COLO668 (cell line): Measurements from ENCODE around the gene SLC4A2.
"Not testable (repeated sequence)": the region's sequence is repeated elsewhere in the genome, so short reads cannot be mapped to it uniquely, and the experiment has no call there.

ENCODE experiments used
- DNase-seq: peaks from one replicate; lab custom pipeline; 2025; ENCODE audit not compliant: unreplicated experiment; lab: John Stamatoyannopoulos, UW

The SLC4A2 gene, protein sequence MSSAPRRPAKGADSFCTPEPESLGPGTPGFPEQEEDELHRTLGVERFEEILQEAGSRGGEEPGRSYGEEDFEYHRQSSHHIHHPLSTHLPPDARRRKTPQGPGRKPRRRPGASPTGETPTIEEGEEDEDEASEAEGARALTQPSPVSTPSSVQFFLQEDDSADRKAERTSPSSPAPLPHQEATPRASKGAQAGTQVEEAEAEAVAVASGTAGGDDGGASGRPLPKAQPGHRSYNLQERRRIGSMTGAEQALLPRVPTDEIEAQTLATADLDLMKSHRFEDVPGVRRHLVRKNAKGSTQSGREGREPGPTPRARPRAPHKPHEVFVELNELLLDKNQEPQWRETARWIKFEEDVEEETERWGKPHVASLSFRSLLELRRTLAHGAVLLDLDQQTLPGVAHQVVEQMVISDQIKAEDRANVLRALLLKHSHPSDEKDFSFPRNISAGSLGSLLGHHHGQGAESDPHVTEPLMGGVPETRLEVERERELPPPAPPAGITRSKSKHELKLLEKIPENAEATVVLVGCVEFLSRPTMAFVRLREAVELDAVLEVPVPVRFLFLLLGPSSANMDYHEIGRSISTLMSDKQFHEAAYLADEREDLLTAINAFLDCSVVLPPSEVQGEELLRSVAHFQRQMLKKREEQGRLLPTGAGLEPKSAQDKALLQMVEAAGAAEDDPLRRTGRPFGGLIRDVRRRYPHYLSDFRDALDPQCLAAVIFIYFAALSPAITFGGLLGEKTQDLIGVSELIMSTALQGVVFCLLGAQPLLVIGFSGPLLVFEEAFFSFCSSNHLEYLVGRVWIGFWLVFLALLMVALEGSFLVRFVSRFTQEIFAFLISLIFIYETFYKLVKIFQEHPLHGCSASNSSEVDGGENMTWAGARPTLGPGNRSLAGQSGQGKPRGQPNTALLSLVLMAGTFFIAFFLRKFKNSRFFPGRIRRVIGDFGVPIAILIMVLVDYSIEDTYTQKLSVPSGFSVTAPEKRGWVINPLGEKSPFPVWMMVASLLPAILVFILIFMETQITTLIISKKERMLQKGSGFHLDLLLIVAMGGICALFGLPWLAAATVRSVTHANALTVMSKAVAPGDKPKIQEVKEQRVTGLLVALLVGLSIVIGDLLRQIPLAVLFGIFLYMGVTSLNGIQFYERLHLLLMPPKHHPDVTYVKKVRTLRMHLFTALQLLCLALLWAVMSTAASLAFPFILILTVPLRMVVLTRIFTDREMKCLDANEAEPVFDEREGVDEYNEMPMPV

DNA sequence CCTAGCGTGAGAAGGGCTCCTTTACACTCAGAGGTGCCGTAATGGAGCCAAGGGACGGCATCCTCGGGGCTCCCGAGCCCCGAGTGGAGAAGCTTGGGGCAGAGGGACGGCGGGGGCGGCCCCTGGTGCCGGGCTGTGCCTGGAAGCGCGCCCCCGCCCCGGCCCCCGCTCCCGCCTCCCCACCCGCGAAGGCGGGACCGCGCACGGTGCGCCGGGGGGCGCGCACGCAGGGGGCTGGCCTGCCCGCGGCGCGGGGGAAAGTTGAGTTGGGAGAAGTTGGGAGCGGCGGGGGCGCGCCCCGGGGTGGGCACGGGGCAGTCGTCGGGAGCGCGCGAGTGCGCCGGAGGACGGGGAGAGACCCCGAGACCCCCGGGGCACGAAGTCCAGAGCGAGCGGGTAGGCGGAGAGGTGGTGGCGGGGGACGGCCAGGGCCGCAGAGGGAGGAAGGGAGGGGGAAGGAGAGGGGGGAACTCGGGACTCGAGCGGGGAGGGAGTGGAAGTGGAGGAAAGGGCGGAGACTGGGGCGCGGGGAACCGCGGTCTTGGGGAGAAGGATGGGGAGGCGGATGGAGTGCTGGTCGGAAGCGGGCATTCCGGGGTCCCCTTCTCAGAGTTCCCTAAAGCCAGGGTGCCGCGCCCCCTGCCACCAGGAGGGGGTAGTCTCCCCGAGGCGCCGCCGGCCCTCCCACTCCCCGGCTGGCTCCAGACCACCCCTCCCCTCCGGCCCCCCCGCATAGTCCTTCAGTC lies at the start of gene SLC4A2:
Gene SLC4A2, plus strand, starts transcription at position 223 of the 746 bp plus-strand sequence. CDS start 2,399 bp downstream, outside the sequence.
- peak; percentile 89 for DNase-seq

DNA sequence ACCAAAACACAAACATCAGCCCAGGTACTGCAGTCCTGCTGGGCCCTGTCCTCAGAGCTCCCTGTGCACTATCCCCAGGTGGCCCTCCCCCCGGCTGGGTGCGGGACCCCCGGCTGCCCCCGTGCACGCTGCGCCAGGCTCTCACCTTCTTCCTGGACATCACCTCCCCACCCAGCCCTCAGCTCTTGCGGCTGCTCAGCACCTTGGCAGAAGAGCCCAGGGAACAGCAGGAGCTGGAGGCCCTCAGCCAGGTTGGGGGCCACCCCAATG lies 49.4 kb upstream of the SLC4A2 start:
- DNase-seq = no peak

DNA sequence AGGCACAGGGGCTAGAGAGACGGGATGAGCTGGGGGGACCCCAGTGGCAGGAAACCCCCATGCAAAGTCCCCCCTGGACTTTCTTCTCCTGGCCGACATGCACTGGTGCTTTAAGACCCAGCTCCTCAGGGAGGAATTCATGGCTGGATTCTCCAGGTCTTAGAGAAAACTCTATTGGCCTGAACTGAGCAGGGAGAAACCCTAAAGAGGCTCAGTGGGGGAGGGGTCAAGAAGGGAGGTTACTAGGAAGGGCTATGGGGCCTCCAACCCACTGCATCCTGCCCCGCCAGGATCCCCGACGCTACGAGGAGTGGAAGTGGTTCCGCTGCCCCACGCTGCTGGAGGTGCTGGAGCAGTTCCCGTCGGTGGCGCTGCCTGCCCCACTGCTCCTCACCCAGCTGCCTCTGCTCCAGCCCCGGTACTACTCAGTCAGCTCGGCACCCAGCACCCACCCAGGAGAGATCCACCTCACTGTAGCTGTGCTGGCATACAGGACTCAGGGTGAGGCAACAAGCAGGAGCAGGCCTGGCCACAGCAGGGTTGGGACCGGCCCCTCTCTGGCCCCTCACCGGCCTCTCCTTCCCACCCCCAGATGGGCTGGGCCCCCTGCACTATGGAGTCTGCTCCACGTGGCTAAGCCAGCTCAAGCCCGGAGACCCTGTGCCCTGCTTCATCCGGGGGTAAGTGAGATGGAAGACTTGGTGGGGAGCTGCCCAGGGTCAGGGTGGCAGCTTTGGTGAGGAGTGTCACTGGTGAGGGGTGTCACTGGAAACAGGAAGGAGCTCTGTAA lies 48.9 kb upstream of the SLC4A2 start:
- no peak for DNase-seq

DNA sequence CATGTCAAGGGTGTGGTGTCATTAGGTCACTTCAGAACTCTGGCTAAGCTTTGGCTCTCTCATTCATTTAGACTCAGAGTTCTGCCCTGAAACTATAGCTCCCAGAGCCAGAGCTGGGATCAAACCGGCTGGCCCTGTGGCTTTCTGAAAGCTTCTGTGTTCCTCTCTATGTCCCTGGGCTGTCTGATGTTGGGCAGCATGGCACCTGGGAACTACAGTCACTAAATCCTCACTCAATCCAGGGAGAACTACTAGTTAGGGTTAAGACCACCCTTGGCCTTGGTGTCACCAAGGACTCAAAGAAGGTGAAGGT lies 48.3 kb upstream of the SLC4A2 start:
- DNase-seq = no peak

DNA sequence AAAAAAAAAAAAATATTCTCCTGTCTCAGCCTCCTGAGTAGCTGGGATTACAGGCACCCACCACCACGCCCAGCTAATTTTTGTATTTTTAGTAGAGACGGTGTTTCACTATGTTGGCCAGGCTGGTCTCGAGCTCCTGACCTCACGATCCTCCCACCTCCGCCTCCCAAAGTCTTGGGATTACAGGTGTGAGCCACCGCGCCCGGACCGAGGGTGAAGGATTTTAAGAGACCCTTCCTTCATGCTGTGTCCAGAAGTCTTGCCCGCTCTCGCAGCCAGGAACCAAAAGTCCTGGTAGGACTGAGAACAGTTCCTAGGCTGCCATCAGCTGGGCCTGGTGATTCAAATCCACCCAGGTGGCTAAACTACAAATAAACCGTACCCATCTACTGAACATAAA lies 47.8 kb upstream of the SLC4A2 start:
- DNase-seq = not testable (repeated sequence)

DNA sequence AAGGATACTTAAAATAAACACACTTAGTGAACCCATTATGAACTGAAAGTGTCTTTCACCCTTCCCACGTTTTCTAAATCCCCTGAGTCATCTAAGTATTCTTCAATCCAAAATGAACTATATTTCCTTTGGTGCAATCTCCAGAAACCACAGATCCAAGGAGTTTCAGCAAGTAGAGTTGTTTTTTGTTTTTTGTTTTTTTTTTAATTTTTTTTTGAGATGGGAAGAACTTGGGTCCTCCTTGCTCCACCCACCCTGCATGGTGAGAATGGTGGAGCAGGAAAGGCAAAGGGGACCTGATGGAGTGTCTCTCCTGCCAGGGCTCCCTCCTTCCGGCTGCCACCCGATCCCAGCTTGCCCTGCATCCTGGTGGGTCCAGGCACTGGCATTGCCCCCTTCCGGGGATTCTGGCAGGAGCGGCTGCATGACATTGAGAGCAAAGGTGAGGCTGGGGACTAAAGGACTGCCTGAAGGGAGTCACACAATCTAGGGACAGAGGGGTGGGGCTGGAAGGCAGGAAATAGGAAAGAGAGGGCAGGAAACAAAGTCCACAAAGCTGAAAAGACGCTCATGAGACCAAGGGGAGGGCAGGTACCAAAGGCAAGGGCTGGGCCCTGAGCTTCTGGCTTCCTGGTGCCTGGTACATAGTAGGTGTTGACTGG lies 47.2 kb upstream of the SLC4A2 start:
- DNase-seq = no peak

DNA sequence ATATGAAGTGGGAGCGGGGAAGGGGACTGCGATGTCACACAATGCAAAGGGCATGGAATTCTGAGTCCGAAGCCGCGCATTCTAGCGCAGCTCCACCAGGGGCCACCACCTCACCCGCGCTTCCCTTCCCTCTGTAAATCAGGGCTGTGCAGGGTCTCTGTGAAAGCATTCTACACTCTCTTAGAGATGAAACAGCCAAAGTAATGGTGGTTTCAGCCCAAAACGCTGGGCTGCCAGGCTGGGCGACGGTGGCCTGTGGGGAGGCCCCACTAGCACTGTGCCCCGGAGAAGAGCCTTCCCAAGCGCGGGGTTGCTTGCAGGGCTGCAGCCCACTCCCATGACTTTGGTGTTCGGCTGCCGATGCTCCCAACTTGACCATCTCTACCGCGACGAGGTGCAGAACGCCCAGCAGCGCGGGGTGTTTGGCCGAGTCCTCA lies 46.5 kb upstream of the SLC4A2 start:
- DNase-seq = peak; percentile 23

DNA sequence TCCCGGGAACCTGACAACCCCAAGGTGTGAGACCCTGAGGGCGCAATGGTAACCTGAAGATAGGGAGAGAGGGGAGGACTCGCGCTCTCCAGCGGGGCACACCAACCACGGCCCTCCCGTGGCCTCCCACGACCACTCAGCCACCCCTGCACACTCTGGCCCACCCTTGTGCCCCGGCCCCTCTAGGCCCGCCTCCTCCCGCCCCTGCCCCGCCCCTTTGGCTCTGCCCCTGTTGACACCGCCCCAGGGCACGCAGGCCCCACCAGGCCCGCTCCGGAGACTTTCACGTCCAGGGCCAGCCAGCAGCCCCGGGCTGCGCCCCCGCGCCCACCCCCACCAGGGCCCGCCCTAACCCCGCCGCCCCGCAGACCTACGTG lies 46.0 kb upstream of the SLC4A2 start:
- no peak for DNase-seq

DNA sequence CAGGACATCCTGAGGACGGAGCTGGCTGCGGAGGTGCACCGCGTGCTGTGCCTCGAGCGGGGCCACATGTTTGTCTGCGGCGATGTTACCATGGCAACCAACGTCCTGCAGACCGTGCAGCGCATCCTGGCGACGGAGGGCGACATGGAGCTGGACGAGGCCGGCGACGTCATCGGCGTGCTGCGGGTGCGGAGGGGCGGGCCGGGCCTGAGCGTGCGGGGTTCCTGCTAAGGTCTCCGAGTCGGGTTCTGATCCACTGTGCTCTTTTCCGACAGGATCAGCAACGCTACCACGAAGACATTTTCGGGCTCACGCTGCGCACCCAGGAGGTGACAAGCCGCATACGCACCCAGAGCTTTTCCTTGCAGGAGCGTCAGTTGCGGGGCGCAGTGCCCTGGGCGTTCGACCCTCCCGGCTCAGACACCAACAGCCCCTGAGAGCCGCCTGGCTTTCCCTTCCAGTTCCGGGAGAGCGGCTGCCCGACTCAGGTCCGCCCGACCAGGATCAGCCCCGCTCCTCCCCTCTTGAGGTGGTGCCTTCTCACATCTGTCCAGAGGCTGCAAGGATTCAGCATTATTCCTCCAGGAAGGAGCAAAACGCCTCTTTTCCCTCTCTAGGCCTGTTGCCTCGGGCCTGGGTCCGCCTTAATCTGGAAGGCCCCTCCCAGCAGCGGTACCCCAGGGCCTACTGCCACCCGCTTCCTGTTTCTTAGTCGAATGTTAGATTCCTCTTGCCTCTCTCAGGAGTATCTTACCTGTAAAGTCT lies 45.5 kb upstream of the SLC4A2 start:
- no peak for DNase-seq

DNA sequence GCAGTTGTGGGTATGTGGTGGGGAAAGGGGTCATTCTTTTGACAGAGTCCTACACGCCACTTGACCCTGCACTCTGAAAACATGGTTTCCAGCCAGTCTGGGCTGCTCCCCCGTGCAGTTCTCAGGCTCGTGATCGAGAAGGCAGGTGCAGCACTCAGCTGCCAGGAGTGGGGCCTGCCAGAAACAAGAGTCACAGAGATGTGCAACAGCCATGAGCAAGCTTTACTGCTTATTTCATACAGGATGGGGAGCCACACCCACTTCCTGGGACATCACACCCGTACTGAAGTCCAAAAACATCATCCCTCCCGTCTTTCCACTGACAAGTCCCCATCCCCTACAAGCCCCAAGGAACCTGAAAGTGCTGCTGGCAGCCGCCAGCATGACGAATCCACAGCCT lies 44.4 kb upstream of the SLC4A2 start:
- peak; percentile 25 for DNase-seq

DNA sequence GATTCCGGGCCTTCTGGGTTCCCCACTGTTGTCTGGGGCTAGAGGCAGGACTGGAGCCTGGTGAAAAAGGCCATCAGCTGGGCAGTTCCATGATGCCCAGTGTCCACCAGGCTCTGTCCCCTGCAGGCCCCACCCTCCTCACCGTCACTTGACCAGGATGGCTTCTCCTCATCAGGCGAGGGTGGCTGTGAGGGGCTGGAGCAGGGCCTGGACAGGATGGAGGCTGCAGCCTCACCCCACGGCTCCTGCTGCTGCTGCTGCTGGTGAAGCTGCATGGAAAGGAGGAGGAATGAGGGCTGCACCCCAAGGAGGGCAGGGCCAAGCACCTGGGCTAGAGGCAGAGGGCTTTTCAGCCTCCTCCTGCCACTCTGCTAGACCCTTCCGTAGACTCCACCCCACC lies 43.4 kb upstream of the SLC4A2 start:
- no peak for DNase-seq

DNA sequence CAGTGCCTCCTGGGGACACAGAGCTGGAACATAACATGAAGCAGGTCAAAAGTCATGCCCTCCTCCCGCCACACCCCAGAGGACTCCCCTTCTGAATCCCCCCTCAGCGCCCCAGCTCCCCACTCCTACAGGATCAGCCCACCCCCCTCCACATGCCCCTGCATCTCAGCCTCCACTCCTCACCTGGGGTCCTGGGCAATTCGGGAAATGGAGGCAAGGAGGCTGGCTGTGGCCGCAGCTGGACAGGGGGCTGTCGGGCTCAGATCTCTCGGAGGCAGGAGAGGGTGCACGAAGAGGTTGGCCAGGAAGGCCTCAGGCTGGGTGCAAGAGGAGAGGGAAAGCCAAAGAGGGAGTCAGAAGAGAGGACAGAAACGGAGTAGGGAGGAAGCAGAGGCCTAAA lies 42.9 kb upstream of the SLC4A2 start:
- no peak for DNase-seq

DNA sequence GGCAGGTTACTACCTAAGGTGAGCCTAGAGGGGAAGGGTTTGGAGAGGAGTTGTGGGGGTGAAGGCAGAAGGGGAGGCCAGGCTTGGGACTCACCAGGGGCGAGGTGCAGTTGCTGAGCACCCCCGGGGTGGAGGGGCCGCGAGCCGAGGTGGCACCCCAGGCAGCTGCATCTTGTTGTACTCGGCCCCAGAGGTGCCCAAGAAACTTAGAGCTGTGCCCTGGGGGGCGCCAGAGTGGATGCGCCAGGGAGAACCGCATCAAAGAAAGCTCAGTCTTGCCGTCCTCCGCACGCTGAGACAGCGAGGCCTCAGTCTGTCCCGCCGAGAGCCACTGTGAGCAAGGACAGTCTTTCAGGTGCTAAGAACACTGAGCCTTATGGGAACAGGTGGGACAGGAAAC lies 42.4 kb upstream of the SLC4A2 start:
- DNase-seq = no peak

DNA sequence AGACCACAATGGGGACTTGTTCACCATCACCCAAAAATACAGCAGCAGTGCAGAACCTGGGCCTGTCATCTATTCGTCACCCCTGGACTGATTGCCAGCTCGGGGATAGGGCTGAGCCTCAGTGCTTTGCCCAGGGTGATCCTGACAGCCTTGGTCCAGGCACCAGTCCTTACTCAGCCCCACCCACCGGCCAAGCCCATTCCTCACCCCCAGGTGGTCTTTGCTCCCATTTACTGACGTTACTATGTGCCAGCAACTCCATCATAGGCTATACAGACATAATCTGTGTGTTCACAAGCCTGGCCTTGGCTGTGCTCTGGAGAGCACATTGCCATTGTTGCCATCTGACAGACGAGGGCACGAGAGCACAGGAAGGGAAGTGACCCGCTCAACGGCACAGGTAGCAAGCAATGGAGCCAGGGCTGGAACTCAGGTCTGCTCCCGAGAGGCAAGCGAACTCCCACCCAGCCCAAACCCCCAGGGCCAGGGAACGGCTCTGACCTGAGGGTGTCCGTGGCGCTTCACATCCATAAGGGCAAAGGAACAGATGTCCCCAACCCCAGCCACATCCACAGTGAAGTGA lies 41.9 kb upstream of the SLC4A2 start:
- no peak for DNase-seq

DNA sequence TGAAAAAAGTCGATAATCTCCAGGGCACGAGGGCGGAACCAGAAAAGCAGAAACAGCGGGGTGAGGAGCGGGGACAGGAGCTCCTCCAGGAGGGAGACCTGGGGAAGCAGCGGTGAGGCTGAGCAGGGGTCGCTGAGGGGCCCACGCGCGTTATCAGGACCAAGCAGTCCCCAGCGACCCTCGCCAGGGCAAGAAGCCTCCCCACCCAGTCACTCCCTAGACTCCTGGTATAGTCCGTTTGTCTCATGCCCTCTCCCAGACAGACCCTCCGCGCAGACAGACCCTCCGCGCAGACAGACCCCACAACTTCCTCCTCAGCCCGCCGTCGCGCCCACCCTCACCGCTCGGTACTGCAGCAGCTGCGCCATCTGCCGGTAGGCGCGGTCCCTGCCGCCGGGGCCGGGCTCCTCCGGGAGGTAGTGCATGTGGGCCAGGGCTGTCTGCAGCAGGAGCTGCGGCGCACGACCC lies 41.4 kb upstream of the SLC4A2 start:
- DNase-seq = peak; percentile 59

DNA sequence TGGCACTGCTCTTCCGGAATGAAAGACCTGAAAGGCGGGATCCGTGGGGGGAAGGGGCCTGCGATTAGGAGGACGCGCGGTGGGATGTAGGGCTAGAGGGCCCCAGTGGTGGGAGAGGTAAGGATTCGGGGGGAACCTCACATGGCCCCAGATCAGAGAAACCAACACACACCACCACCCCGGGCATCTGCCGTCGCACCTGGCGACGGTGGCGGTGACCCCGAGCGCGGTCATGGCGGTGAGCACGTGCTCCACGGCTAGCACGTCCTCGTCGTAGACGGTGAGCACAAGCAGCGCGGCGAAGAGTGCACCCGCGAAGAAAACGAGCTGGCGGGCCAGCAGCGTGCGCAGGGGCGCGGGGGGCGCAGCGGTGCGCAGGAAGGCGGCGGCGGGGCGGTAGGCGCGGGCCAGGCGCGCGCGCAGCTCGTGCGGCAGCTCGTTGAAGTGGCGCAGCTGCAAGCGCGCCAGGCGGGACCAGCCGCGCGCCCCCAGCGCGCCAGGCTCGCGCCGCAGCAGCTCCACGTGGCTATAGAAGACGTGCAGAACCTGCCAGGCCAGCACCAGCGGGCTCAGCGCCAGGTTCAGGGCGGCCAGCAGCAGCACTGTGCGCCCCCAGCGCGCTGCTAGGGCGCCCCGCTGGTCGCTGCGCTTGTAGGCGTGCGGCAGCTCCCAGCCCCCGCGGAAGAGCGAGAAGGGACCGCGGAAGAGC lies 40.8 kb upstream of the SLC4A2 start:
- peak; percentile 73 for DNase-seq

DNA sequence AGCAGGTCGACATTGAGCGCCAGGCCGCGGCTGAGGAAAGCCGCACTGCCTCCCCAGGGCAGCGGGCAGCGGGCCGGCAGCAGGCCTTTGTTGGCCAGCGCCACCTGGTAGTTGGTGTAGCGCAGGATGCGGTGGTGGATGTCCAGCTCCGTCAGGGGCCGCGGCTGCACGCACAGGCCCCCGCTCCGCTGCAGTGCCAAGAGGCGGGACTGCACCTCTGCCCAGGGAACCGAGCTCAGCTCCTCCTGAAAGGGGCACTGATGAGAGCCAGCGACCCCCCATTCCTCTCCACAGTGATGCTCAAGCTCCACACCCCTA lies 40.3 kb upstream of the SLC4A2 start:
- no peak for DNase-seq

DNA sequence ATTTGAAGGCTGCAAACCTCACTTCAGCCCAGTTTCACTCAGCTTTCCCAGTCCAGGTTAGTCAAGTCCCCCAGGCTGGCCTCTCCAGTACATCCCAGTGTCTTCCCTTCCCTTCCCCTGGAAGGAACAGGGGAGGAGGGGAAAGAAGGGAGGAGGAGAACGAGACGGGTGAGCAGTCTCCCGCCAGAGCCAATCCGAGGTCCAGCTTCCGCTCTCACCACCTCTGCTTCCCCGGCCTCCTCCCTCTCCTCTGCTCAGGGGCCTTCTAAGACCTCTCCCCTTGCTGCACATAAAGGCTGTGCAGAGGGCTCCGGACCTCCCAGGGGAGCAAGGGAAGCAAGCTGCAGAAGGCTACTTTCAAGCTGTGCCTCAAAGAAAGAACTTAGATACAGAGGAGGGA lies 39.2 kb upstream of the SLC4A2 start:
- no peak for DNase-seq
